Spleen (tissue), 11 donors: Measurements from ENCODE around the gene TEX22. TPM values are rescaled to one million over a fixed set of nuclear protein-coding genes. Genes with fewer than 3 reads are reported as not detected.

Source experiments
- DNase-seq: peaks from one replicate; pipeline ENCODE4 v3.0.0-alpha.2; 2020
- H3K27ac ChIP-seq, 8 donors: fragments of 200-600 bp; sonication (generic) in 7 of 8; 1 replicate in 4 of 8; 2 replicates in 4 of 8; pipeline versions ENCODE4 v1.5.0 to v1.8.0; 2016 to 2021; ENCODE audit warnings: inconsistent platforms in 4 of 8, mild to moderate bottlenecking in 4 of 8, moderate library complexity in 1 of 8
- H3K27me3 ChIP-seq, 7 donors: fragments of 200-600 bp; sonication (generic) in 6 of 7; replicated peaks in 1 of 7; 1 replicate in 4 of 7; 2 replicates in 3 of 7; pipeline versions ENCODE4 v1.5.0 to v1.8.0; 2016 to 2021; ENCODE audit warnings: inconsistent platforms in 3 of 7, mild to moderate bottlenecking in 1 of 7
- H3K36me3 ChIP-seq, 6 donors: fragments of 200-600 bp; sonication (generic) in 5 of 6; 1 replicate in 4 of 6; 2 replicates in 2 of 6; pipeline versions ENCODE4 v1.5.0 to v1.8.0; 2016 to 2021; ENCODE audit warnings: inconsistent platforms in 2 of 6
- H3K4me1 ChIP-seq, 6 donors: fragments of 200-600 bp; sonication (generic) in 5 of 6; 1 replicate in 3 of 6; 2 replicates in 3 of 6; pipeline versions ENCODE4 v1.5.0 to v1.8.0; 2016 to 2021; ENCODE audit warnings: inconsistent platforms in 3 of 6
- H3K4me3 ChIP-seq, 8 donors: fragments of 200-600 bp; sonication (generic) in 7 of 8; 1 replicate in 4 of 8; 2 replicates in 4 of 8; pipeline versions ENCODE4 v1.5.0 to v1.8.0; 2016 to 2021; ENCODE audit warnings: inconsistent platforms in 4 of 8, mild to moderate bottlenecking in 4 of 8, moderate library complexity in 2 of 8
- H3K9me3 ChIP-seq, 8 donors: fragments of 200-600 bp; sonication (generic) in 7 of 8; 1 replicate in 4 of 8; 2 replicates in 4 of 8; pipeline versions ENCODE4 v1.5.0 to v1.8.0; 2016 to 2021; ENCODE audit warnings: inconsistent platforms in 4 of 8
- POLR2A ChIP-seq, 3 donors: fragments of 450-650 bp; IDR thresholded peaks; one replicate each; pipeline ENCODE4 v1.5.1; 2017; ENCODE audit warnings: antibody characterized with exemption in 3 of 3, mild to moderate bottlenecking in 1 of 3
- POLR2AphosphoS5 ChIP-seq, 3 donors: sonication (generic); formaldehyde crosslinking; IDR thresholded peaks; one replicate each; pipeline ENCODE4 v1.5.1; 2017; ENCODE audit warnings: antibody characterized with exemption in 3 of 3
- WGBS, 5 donors: extraction: QIAGEN DNeasy Blood & Tissue Kit in 3 of 5; methylation state at CpG; one replicate each; pipeline versions ENCODE4 v1.1.5 to v1.1.7; 2013 to 2018; 5-methylcytosine and 5-hydroxymethylcytosine counted together
- intact Hi-C: fragments of 100-400 bp; cut with DNase I; formaldehyde crosslinking; loops from one replicate; pipeline ENCODE4 v1.15.0; 2023; ENCODE audit warnings: low total_unique reads
- polyA plus RNA-seq, 3 donors: library from polyadenylated mRNA; stranded (reverse); fragments of 200-250 nt; gene quantifications; one replicate each; pipeline ENCODE4 v1.2.1, GENCODE V29; 2013
- total RNA-seq, 7 donors: library from RNA; depleted of rRNA in 3 of 7; stranded (reverse); fragments of >200 nt in 3 of 7; fragmentation: NEBNext Ultra II Directional in 4 of 7; extraction: Animal tissue kit (Norgen Biotek cat#: 25700) in 4 of 7; gene quantifications; one replicate each; pipeline versions ENCODE4 v1.1.0 to v1.2.1, GENCODE V29; 2016 to 2021
- TF ChIP-seq, protein P1 (sequence below), 11 experiments: fragments of 200-600 bp in 7 of 11; fragments of 450-650 bp in 4 of 11; sonication (generic) in 4 of 11; IDR thresholded peaks in 8 of 11; conservative IDR thresholded peaks in 3 of 11; 1 replicate in 7 of 11; 2 replicates in 4 of 11; pipeline versions ENCODE4 v1.4.0 to v1.8.0; 2016 to 2021; ENCODE audit warnings: antibody characterized with exemption in 11 of 11, inconsistent platforms in 4 of 11, mild to moderate bottlenecking in 1 of 11
- donor health status: healthy with polysubstance abuse.
- donor health status: DM: no; HTN: no; CAD: no; lungs with moderate emphysema.
- donor health status: DM: no; HTN: no; CAD: no.
- donor health status: Bipolar disorder and iron deficiency.
- donor health status: healthy.
- donor health status: DM: no; HTN: no; CAD: no.
- donor health status: DM: yes; HTN: yes; CAD: no.

TEX22 gene
- total and polyA plus RNA-seq, 10 donors = 0.33 to 5.3 (median 1.0) TPM

DNA sequence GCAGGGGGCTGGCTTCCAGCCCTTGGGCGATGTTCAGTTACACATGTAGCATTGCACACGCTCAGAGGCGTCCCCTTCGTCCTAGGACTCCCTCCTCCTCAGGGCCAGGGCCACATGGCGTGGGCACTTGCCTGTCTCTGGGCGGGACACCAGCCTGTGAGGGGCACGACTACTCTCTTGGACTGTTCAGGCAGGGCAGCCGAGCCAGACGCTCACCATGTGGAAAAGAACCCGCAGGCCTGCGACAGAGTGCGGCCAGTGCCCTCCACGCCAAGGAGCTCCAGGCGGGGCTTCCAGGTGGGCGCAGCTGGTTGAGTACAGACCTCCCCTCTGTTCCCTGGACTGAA lies 42.2 kb downstream of the TEX22 start:
- intact Hi-C loops = no loop called here
- H3K9me3 ChIP-seq = no peaks in the 10 kb centered on the region
- no peak for DNase-seq
- H3K4me1 ChIP-seq = peaks cover 0 to 34% (median 0%) of the 10 kb centered on the region in 6 donors
- H3K36me3 ChIP-seq = peaks cover 0 to 64% (median 15%) of the 10 kb centered on the region in 6 donors
- TF ChIP-seq POLR2A (IDR thresholded peaks at IDR 0.05) (no peak), POLR2AphosphoS5 (IDR thresholded peaks at IDR 0.05) (no peak)
- TF ChIP-seq, protein P1, sequence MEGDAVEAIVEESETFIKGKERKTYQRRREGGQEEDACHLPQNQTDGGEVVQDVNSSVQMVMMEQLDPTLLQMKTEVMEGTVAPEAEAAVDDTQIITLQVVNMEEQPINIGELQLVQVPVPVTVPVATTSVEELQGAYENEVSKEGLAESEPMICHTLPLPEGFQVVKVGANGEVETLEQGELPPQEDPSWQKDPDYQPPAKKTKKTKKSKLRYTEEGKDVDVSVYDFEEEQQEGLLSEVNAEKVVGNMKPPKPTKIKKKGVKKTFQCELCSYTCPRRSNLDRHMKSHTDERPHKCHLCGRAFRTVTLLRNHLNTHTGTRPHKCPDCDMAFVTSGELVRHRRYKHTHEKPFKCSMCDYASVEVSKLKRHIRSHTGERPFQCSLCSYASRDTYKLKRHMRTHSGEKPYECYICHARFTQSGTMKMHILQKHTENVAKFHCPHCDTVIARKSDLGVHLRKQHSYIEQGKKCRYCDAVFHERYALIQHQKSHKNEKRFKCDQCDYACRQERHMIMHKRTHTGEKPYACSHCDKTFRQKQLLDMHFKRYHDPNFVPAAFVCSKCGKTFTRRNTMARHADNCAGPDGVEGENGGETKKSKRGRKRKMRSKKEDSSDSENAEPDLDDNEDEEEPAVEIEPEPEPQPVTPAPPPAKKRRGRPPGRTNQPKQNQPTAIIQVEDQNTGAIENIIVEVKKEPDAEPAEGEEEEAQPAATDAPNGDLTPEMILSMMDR (IDR thresholded peaks at IDR 0.05 in 8 of 11, conservative IDR thresholded peaks at IDR 0.05 in 3 of 11) = no peak
- no peaks in the 10 kb centered on the region for H3K27me3 ChIP-seq
- H3K27ac ChIP-seq = no peak overlapping the region
- 94 to 98% (median 96%) methylated on average over 9 to 15 of the region's 15 CpGs for WGBS, 5 donors
- no peak overlapping the region for H3K4me3 ChIP-seq

DNA sequence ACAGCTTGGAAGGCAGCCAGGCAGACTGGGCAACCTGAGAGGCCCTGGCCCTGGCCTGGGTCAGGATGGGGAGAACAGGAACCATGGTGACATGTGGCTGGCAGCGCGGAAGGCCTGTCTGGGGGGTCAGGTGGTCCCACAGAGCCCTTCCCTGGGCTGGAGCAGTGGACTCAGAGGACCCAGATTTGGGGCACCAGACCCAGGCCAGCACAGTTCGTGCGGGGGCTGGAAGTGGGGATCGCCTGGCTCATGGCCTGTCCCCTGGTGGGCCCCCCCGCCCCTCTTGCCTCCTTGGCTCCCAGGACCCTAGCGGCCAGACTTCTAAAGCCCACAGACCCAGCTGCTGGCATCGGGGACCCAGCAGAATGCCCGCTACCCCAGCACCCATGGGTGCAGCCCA lies 42.7 kb downstream of the TEX22 start:
- DNase-seq = no peak
- intact Hi-C loops = no loop called here
- Histone ChIP-seq H3K9me3 (no peaks in the 10 kb centered on the region), H3K4me1 (peaks cover 0 to 29% (median 0%) of the 10 kb centered on the region in 6 donors), H3K36me3 (peaks cover 0 to 69% (median 15%) of the 10 kb centered on the region in 6 donors), H3K27me3 (no peaks in the 10 kb centered on the region), H3K4me3 (no peak overlapping the region), H3K27ac (no peak overlapping the region)
- 73 to 100% (median 94%) methylated on average over 4 to 9 of the region's 9 CpGs for WGBS, 5 donors
- TF ChIP-seq, protein P1 (IDR thresholded peaks at IDR 0.05 in 8 of 11, conservative IDR thresholded peaks at IDR 0.05 in 3 of 11) = no peak
- TF ChIP-seq POLR2AphosphoS5 (IDR thresholded peaks at IDR 0.05) = no peak
- no peak for TF ChIP-seq POLR2A (IDR thresholded peaks at IDR 0.05)

DNA sequence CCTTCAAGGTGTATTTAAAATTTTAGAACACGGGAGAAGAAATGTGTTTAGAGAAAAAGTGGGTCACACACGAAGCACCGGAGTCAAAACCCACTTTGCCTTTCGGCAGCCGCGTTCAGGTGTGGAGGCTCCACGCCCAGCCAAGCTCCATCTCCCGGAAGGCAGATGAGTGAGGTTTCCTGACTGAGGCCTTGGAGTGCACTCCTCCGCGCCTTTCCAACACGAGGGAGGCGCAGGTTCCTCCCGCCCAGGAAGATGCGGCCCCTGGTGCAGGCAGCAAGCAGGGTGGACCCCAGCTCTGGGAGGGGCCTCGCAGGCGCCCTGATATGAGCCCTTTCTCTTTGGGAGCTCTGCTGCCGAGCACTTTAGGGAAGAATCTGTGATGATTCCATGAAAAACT lies 43.8 kb downstream of the TEX22 start:
- TF ChIP-seq, protein P1 (IDR thresholded peaks at IDR 0.05 in 8 of 11, conservative IDR thresholded peaks at IDR 0.05 in 3 of 11) = no peak
- no peak for TF ChIP-seq POLR2A (IDR thresholded peaks at IDR 0.05)
- TF ChIP-seq POLR2AphosphoS5 (IDR thresholded peaks at IDR 0.05) = no peak
- DNase-seq = no peak
- WGBS, 5 donors = 77 to 79% (median 78%) methylated on average over 17 of the region's 17 CpGs
- no peaks in the 10 kb centered on the region for H3K9me3 ChIP-seq
- H3K27ac ChIP-seq = no peak overlapping the region
- H3K36me3 ChIP-seq = peaks cover 0 to 80% (median 15%) of the 10 kb centered on the region in 6 donors
- H3K27me3 ChIP-seq = no peaks in the 10 kb centered on the region
- no peak overlapping the region for H3K4me3 ChIP-seq
- intact Hi-C loops = no loop called here
- H3K4me1 ChIP-seq = peaks cover 0 to 18% (median 0%) of the 10 kb centered on the region in 6 donors

GRCh38 chr14:105442834-105443233 lies 44.5 kb downstream of the TEX22 start:
- no peak for DNase-seq
- intact Hi-C loops = no loop called here

More at GRCh38 chr14:105442834-105443233, 44.5 kb downstream of the TEX22 start:
- no peaks in the 10 kb centered on the region for H3K27me3 ChIP-seq
- TF ChIP-seq, protein P1 (IDR thresholded peaks at IDR 0.05 in 8 of 11, conservative IDR thresholded peaks at IDR 0.05 in 3 of 11) = no peak
- TF ChIP-seq POLR2A (IDR thresholded peaks at IDR 0.05) = no peak
- TF ChIP-seq POLR2AphosphoS5 (IDR thresholded peaks at IDR 0.05) = no peak
- H3K4me1 ChIP-seq = peaks cover 0 to 11% (median 0%) of the 10 kb centered on the region in 6 donors
- peaks cover 0 to 79% (median 15%) of the 10 kb centered on the region in 6 donors for H3K36me3 ChIP-seq
- H3K4me3 ChIP-seq = no peak overlapping the region
- no peak overlapping the region for H3K27ac ChIP-seq
- 84 to 88% (median 87%) methylated on average over 11 to 12 of the region's 12 CpGs for whole genome bisulfite sequencing, 5 donors
- no peaks in the 10 kb centered on the region for H3K9me3 ChIP-seq
